GM06990 (cell line): Measurements from ENCODE around the gene ZNF675.
"Not testable (repeated sequence)": the region's sequence is repeated elsewhere in the genome, so short reads cannot be mapped to it uniquely, and the experiment has no call there.

Experiments used
- DNase-seq: peaks from one replicate; pipeline ENCODE4 v3.0.0-alpha.2; 2011; ENCODE audit not compliant: insufficient read length; ENCODE audit errors: extremely low read depth
- H3K27me3 ChIP-seq: replicated peaks from 2 replicates; pipeline ENCODE4 v1.6.0; 2011; ENCODE audit warnings: low read length; ENCODE audit not compliant: control insufficient read depth, insufficient read depth
- H3K36me3 ChIP-seq: 2 replicates; pipeline ENCODE4 v1.5.1; 2011; ENCODE audit warnings: low read length; ENCODE audit not compliant: control insufficient read depth, insufficient read depth
- H3K4me3 ChIP-seq: replicated peaks from 2 replicates; pipeline ENCODE4 v1.5.1; 2011; ENCODE audit warnings: low read depth, mild to moderate bottlenecking, control low read depth, low read length
- CTCF ChIP-seq: IDR thresholded peaks from 2 replicates; pipeline ENCODE4 v1.5.1; 2011; ENCODE audit warnings: low read length, control low read depth, mild to moderate bottlenecking, inconsistent platforms; ENCODE audit not compliant: insufficient read depth, poor library complexity, severe bottlenecking

The ZNF675 gene

DNA sequence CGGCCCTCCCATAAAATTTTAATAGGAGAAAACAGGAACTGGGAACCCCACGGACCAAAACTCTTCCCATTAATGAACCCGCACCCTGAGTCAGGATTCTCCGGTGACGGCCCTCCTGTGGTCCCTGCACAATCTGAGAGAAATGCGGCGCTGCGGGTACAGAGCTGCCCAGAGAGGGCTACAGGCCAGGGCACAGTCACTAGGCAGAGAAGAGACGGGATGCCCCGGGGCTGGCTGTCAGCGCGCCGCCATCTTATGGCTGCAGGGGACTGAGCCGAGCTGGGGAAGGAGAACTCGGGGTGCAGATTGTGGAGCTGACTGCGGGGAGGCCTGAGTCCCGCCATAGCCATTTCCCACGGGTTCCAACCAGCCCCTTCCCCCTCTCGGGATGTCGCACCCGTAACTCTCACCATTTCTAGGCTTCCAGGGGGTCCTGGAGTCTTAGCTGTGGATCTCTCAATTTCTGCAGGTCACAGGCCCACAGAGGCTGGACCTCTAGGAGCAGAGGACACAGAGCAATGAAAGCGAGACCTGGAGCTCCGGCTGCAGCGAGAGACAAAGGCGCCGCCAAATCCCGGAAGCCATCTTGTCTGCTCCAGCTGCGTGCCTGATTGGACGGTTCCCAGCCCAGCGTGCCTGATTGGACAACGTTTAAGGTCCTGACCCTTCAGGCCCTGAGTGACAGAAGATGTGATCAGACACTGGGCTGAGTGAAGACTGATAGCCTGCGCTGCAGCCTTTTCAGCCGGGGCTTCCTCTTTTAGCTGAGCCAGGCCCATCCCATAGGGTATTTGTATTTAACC, at the start of gene ZNF675:
ZNF675 (minus strand) TSS at position 592 of the 803 bp plus-strand sequence; CDS start at position 413, 179 bp downstream.
- no peaks in the 10 kb centered on the region for H3K27me3 ChIP-seq
- no peak for TF ChIP-seq CTCF
- peak; percentile 88 for DNase-seq
- peak within 1 kb of the TSS; percentile 82 for H3K4me3 ChIP-seq
- peaks cover 2% of the 10 kb centered on the region; the same call in 1 of the 2 replicates for H3K36me3 ChIP-seq

- H3K27me3 ChIP-seq, H3K36me3 ChIP-seq, DNase-seq, H3K4me3 ChIP-seq: not testable (repeated sequence)
Observed at GRCh38 chr19:23730729-23731465, 43.9 kb upstream of the ZNF675 start.

DNA sequence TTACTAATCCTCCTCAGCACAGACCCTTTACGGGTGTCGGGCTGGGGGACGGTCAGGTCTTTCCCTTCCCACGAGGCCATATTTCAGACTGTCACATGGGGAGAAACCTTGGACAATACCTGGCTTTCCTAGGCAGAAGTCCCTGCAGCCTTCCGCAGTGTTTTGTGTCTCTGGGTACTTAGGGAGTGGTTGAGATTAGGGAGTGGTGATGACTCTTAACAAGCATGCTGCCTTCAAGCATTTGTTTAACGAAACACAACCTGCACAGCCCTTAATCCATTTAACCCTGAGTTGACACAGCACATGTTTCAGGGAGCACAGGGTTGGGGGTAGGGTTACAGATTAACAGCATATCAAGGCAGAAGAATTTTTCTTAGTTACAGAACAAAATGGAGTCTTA, 37.1 kb upstream of the ZNF675 start:
- not testable (repeated sequence) for H3K4me3 ChIP-seq

DNA sequence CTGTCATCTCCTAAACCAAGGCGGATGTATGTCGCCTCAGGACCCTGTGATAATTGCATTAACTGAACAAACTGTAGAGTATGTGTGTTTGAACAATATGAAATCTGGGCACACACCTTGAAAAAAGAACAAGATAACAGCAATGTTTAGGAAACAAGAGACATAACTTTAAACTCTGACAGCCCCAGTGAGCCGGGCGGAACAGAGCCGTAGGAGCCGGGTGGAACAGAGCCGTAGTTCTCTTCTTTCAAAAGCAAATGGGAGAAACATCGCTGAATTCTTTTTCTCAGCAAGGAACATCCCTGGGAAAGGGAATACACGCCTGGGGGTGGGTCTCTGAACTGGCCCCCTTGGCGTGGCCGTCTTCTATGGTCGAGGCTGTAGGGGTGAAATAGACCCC, 31.8 kb upstream of the ZNF675 start:
- no peaks in the 10 kb centered on the region for H3K36me3 ChIP-seq
- no peak for DNase-seq
- TF ChIP-seq CTCF, result no peak
- H3K4me3 ChIP-seq, result no peak overlapping the region
- no peaks in the 10 kb centered on the region for H3K27me3 ChIP-seq

More for the DNA sequence above, 37.1 kb upstream of the ZNF675 start:
- H3K27me3 ChIP-seq, H3K36me3 ChIP-seq, DNase-seq: not testable (repeated sequence)

DNA sequence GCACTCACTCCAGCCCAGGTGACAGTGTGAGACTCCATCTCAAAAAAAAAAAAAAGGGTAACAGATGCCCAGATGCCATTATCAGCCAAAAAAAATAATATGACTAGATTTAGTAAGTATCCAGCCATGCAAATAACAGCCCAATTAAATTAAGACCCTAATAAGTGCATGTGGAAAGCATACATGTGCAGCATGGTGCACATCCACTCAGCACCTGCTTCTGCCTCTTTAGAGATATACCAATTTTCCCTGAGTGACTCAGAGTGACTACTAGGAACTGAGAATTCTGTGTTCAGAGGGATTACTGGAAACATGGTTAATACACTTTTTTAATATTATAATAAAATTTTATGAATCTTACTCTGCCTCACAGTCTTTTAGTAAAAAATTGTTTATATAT, 29.8 kb upstream of the ZNF675 start:
- H3K4me3 ChIP-seq, result no peak overlapping the region
- H3K27me3 ChIP-seq, result no peaks in the 10 kb centered on the region
- no peak for DNase-seq
- H3K36me3 ChIP-seq, result no peaks in the 10 kb centered on the region
- TF ChIP-seq CTCF, result no peak

GRCh38 chr19:23709347-23709746, 22.3 kb upstream of the ZNF675 start:
- no peaks in the 10 kb centered on the region for H3K36me3 ChIP-seq
- no peak for DNase-seq
- H3K4me3 ChIP-seq, result no peak overlapping the region
- TF ChIP-seq CTCF, result no peak
- H3K27me3 ChIP-seq, result no peaks in the 10 kb centered on the region
